Gastrocnemius medialis (tissue), 4 donors: ENCODE measurements around the gene FNDC11.

Experiments used
- POLR2A ChIP-seq, 2 donors: fragments of 450-650 bp; IDR thresholded peaks; one replicate each; pipeline ENCODE4 v1.6.1; 2017; ENCODE audit warnings: antibody characterized with exemption in 2 of 2, mild to moderate bottlenecking in 2 of 2, moderate library complexity in 2 of 2
- TF ChIP-seq, protein P1 (sequence below), 5 experiments: fragments of 450-650 bp in 3 of 5; fragments of 200-600 bp in 2 of 5; sonication (generic) in 2 of 5; IDR thresholded peaks in 4 of 5; conservative IDR thresholded peaks in 1 of 5; 1 replicate in 4 of 5; 2 replicates in 1 of 5; pipeline ENCODE4 v1.5.1; 2016 to 2019; ENCODE audit warnings: antibody characterized with exemption in 5 of 5, mild to moderate bottlenecking in 3 of 5, moderate library complexity in 3 of 5

GRCh38 chr20:63536997-63537524 is 16.9 kb upstream of the FNDC11 start, which contains the start of gene PTK6:
- TF ChIP-seq POLR2A (IDR thresholded peaks at IDR 0.05): no peak
- TF ChIP-seq, protein P1, sequence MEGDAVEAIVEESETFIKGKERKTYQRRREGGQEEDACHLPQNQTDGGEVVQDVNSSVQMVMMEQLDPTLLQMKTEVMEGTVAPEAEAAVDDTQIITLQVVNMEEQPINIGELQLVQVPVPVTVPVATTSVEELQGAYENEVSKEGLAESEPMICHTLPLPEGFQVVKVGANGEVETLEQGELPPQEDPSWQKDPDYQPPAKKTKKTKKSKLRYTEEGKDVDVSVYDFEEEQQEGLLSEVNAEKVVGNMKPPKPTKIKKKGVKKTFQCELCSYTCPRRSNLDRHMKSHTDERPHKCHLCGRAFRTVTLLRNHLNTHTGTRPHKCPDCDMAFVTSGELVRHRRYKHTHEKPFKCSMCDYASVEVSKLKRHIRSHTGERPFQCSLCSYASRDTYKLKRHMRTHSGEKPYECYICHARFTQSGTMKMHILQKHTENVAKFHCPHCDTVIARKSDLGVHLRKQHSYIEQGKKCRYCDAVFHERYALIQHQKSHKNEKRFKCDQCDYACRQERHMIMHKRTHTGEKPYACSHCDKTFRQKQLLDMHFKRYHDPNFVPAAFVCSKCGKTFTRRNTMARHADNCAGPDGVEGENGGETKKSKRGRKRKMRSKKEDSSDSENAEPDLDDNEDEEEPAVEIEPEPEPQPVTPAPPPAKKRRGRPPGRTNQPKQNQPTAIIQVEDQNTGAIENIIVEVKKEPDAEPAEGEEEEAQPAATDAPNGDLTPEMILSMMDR (IDR thresholded peaks at IDR 0.05 in 4 of 5, conservative IDR thresholded peaks at IDR 0.05 in 1 of 5): no peak
